HCT116 (cell line): ENCODE results near the gene THSD4.

Source experiments
- ATF3 ChIP-seq: IDR thresholded peaks from 2 replicates; pipeline ENCODE4 v1.6.1; 2012
- CEBPB ChIP-seq: IDR thresholded peaks from 2 replicates; pipeline ENCODE4 v1.6.1; 2012; ENCODE audit warnings: low read depth
- CTCF ChIP-seq, 3 experiments: fragments of 200-600 bp in 1 of 3; sonication (generic) in 1 of 3; IDR thresholded peaks in 2 of 3; conservative IDR thresholded peaks in 1 of 3; 2 replicates each; pipeline ENCODE4 v1.5.1; 2012 to 2017; ENCODE audit warnings: low read depth in 2 of 3, low read length in 2 of 3, antibody characterized with exemption in 1 of 3, borderline replicate concordance in 1 of 3, control low read depth in 1 of 3, mild to moderate bottlenecking in 1 of 3, mixed read lengths in 1 of 3, mixed run types in 1 of 3, moderate library complexity in 1 of 3; ENCODE audit not compliant: insufficient read depth in 1 of 3
- EGR1 ChIP-seq: IDR thresholded peaks from 2 replicates; pipeline ENCODE4 v1.6.1; 2012; ENCODE audit warnings: low read depth
- EZH2 ChIP-seq: fragments of 200-600 bp; sonication (generic); IDR thresholded peaks from 2 replicates; pipeline ENCODE4 v1.6.1; 2017; ENCODE audit warnings: antibody characterized with exemption, mixed run types
- EZH2phosphoT487 ChIP-seq: fragments of 200-600 bp; IDR thresholded peaks from 2 replicates; pipeline ENCODE4 v1.6.1; 2018; ENCODE audit warnings: antibody characterized with exemption, borderline replicate concordance
- FOSL1 ChIP-seq: IDR thresholded peaks from 2 replicates; pipeline ENCODE4 v1.6.1; 2012; ENCODE audit warnings: low read depth
- MAX ChIP-seq: IDR thresholded peaks from 2 replicates; pipeline ENCODE4 v1.6.1; 2012
- POLR2A ChIP-seq: IDR thresholded peaks from 2 replicates; pipeline ENCODE4 v1.7.0; 2011; ENCODE audit warnings: borderline replicate concordance; ENCODE audit not compliant: insufficient read depth, insufficient read length; ENCODE audit errors: extremely low read depth
- POLR2AphosphoS5 ChIP-seq: IDR thresholded peaks from 2 replicates; pipeline ENCODE4 v1.6.1; 2011; ENCODE audit warnings: mild to moderate bottlenecking, low read depth, low read length, moderate library complexity
- REST ChIP-seq: IDR thresholded peaks from 2 replicates; pipeline ENCODE4 v1.6.1; 2012; ENCODE audit warnings: low read depth
- SIN3A ChIP-seq: IDR thresholded peaks from 2 replicates; pipeline ENCODE4 v1.6.1; 2012; ENCODE audit warnings: low read depth
- SP1 ChIP-seq: IDR thresholded peaks from 2 replicates; pipeline ENCODE4 v1.6.1; 2012; ENCODE audit warnings: low read depth
- ZNF274 ChIP-seq: fragments of 200-500 bp; sonication (Bioruptor generic); IDR thresholded peaks from 2 replicates; pipeline ENCODE4 v1.6.1; 2014; ENCODE audit warnings: mild to moderate bottlenecking, low read depth, low read length, inconsistent platforms

- TF ChIP-seq EZH2 (no peak), POLR2A (no peak), REST (no peak), ATF3 (no peak), CTCF (IDR thresholded peaks at IDR 0.05 in 2 of 3, conservative IDR thresholded peaks at IDR 0.05 in 1 of 3; ENCODE audit: borderline replicate concordance in 1 of 3, insufficient read depth in 1 of 3, low read depth in 2 of 3, low read length in 2 of 3) (no peak), CEBPB (no peak), SP1 (no peak), EZH2phosphoT487 (no peak), MAX (no peak), POLR2AphosphoS5 (no peak), ZNF274 (no peak), SIN3A (no peak), FOSL1 (no peak), EGR1 (no peak)
Observed at GRCh38 chr15:71568227-71568626, 453.0 kb downstream of the THSD4 start.
